GM21737 (cell line): Measurements from ENCODE around the gene DDX24.

ENCODE experiments used
- ATAC-seq: cut with Tn5 transposase; IDR thresholded peaks from one replicate; pipeline ENCODE4 v1.9.1; 2021; ENCODE audit warnings: mild to moderate bottlenecking, moderate library complexity; ENCODE audit not compliant: unreplicated experiment

The DDX24 gene

DNA sequence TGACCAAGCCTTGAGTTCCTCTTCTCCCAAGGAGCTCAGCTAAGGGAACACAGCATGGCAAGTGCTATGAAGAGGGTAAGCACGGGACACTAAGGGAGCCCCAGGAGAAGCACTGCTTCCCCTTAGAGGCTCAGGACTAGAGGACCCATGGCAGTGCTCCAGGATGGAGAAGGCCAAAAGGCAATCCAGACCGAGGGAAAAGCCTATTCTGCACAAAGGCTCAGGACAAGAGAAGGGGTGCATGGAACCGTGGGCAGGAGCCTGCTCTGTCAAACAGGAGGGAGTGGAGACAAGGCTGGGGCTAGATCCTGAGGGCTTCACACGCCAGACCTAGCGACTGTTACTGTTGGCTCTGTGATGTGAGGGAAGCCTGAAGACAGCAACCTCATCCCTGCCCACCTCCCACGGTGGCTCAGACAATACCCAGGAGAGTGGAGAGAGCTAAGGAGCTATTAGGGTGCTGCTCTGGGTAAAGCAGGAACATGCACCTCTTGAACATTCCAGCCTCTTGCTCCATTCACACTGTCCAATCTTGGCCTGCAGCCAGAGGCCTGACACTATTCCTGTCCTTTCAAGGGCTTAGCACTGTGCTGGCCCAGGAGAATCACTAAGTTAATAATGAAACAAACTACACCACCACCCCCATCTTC, 30.6 kb downstream of the DDX24 start:
- ATAC-seq, result no peak

DNA sequence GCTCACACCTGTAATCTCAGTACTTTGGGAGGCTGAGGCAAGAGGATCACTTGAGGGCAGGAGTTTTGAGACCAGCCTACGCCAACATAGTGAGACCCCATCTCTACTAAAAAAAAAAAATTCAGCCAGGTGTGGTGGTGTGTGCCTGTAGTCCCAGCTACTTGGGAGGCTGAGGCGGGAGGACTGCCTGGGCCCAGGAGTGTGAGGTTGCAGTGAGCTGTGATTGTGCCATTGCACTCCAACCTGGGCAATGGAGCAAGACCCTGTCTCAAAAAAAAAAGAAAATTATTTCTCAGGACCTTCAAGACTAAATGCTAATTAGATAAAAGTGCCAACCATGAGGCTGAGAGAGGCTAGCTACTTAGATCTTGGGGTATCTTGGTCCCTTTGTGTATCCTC, 31.4 kb downstream of the DDX24 start:
- no peak for ATAC-seq

GRCh38 chr14:94048691-94049624, 32.0 kb downstream of the DDX24 start:
- ATAC-seq, result no peak

GRCh38 chr14:94047581-94047980, 33.4 kb downstream of the DDX24 start:
- ATAC-seq, result no peak

DNA sequence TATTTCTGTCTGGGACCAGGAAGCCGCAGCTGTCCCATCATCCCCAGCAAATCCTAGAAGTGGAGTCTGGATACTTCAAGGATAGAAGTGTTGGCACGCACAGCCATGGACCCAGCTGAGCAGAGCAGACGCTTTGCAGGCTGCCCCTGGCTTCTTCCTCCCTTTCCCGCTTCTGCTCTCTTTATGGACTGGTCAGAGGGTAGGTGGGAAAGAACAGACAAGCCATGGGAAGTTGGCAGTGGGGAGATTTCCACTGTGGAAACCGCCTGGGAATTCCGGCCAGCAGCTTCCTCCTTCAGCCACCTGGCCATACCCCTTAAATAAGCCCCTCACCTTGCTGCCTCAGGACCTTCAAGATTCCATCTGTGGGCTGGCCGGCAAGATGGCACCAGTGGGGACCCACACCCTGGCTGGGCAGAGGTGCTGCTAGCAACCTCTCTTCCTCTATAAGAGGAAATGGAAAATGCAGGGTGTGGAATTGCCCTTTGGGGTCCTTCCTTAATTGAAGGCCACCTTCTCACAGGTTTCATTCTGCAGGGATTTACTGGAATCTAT, 34.2 kb downstream of the DDX24 start:
- no peak for ATAC-seq

DNA sequence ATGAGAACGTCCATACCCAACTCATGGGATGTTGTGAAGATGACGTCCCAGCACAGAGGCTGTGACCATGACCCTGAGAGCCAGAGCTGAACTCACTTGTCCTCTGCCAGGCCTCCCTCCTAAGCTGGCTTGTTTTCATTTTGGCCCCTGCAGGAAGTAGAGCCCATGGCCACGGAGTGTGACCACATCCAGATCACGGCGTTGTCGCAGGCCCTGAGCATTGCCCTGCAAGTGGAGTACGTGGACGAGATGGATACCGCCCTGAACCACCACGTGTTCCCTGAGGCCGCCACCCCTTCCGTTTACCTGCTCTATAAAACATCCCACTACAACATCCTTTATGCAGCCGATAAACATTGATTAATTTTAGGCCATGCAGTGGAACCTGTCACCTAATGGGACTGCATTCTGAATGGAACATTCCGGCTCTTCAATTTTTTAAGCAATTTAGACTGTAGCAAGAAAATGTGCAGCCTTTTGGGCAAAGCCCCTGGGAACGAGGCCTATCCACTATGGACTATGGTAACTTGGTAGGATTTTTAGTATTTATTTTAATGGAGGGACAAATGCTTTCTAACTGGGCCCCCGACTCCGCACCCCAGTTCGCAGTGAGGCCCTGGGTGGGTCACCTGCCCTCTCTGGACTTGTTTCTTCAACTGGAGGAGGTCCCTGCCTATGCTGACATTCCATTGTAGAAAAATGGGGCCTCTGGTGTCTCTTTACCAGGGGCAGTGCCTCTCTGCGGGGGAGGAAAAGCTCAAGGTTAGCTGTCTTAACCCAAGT, 35.2 kb downstream of the DDX24 start:
- no peak for ATAC-seq

GRCh38 chr14:94045101-94045500, 35.9 kb downstream of the DDX24 start:
- no peak for ATAC-seq

- no peak for ATAC-seq
Measured at GRCh38 chr14:94044476-94045091, 36.4 kb downstream of the DDX24 start.

DNA sequence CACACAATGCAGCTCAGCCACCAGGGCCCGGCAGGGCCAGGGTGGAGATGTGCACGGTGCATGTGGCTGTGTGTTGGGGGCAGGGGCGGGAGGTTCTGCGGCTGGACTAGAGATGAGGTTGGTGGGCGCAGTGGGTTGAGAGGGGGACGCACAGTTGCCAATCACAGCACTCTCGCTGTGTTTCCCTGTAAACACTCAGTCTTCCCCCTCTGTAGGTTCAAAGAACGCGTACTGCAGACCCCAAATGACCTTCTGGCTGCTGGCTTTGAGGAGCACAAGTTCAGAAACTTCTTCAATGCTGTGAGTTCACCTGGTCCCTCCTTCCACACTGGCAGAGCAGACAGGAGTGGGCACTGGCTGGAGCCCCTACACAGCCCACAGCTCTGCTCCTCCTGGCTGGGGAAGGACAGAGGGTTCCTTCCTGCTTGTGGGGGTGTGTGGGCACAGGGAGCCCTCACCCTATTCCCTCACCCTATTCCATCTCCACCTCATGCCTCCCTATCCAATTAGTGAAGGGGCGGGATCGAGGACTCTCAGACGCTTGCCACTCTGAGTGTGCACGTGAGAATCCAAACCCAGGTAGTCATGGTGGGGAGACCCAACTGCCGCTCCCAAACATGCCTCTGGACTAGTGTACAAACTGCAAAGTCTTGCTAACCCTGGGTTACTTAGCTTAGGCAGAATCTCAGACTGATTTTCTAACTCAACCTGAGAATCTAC, 37.1 kb downstream of the DDX24 start:
- no peak for ATAC-seq

DNA sequence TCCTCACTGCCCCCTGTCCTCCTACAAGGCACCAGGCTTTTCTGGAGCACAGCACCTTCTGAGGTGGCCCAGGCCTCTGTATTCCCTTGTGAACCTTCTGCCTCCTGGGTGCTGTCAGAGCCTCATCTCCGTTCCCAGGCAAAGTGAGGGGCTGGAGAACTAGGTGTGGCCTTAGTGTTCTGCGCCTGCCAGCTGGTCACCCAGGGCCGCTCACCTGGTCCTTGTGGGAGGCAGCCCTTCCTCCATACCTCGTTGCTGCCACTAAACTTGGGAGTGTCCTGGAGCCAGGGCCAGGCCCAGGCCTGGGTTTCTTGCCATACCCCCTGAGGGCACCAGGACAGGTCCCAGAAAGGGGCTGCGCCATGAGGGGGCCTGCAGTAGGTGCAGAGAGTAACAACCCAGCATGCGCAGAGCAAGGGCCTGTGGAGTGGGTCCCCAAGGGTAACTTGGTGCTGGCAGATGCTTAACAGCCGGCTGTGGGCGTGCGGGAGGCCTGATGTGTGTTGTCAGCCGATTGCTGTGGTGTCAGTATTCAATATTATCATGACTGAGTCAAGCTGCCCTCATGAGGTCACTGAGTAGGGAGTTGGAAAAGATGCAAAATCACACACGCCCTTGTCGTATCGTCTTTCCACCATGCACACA, 37.8 kb downstream of the DDX24 start:
- no peak for ATAC-seq

- ATAC-seq, result no peak
Measured at GRCh38 chr14:94042433-94043091, 38.4 kb downstream of the DDX24 start.

DNA sequence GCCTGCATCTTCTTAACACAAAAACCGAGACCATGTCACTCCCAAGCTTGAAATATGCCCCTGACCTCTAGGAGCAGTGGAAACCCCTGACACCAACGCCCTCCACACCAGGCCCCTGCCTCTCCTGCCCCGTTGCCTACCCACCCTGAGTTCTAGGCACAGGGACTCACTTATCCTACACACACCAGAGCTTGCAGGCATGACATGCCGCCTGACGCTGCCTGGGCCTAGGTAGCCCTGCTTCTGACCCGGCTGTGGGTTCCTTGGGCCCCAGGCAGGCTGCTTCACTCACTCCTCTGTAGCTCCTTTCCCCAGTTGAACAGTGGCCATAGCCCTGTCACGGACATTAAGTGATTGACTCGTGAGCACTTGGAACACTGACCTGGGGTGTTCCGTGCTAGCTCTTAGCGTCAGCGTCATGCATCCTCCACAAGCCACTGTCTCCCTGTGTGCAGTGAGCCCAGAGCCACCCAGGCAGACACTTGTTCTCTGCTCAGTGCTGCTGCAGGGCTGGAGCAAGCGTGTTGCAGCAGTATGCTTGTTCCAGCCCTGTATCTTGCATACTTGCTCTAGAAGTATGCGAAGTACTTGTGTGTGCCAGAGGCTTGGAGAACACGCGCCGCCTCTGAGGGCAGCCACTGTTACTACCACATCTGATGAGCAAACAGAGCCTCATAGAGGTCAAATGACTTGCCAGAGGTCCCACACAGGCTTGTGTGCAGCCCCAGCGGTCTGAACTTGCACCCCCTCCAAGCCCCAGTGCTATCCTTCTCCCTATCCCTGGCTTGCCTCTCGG, 39.3 kb downstream of the DDX24 start:
- ATAC-seq, result no peak

GRCh38 chr14:94040796-94041195, 40.2 kb downstream of the DDX24 start:
- ATAC-seq, result no peak

- ATAC-seq, result no peak
Measured at GRCh38 chr14:94040247-94040646, 40.8 kb downstream of the DDX24 start.

DNA sequence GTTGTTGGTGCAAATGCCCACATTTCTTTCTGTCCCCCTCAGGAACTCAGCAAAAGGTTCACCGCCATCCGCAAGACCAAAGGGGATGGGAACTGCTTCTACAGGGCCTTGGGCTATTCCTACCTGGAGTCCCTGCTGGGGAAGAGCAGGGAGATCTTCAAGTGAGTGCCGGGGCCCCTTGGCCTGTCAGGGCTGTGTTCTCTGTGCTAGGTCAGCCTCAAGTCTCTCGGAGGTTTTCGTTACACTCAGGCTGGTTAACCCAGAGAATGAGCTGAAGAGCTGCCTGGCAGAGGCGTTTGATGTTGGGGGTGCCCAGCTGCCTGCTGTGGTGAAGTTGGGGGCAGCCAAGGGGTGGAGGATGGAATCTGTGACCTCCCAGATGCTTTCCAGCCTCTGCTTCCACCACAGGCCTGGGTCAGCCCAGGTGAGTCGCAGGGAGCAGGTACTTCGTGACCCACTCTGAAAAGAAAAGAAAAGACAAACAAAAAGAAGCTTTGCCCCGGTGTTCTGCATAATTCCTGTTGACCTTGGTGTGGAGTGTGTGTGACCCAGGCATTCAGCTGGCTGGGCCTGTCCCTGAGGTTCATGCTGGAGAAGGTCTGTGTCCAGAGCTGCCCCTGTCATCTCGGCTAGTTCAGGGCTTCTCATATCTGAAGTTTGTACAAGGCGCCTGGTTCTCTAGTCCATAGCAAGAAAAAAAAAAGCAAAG, 41.9 kb downstream of the DDX24 start:
- ATAC-seq, result no peak

- ATAC-seq, result no peak
Measured at GRCh38 chr14:94038510-94038909, 42.5 kb downstream of the DDX24 start.

- no peak for ATAC-seq
Measured at GRCh38 chr14:94037954-94038353, 43.0 kb downstream of the DDX24 start.
